Bronchial epithelial cell (primary cell): ENCODE data around the gene PLTP. TPM values are rescaled to one million over a fixed set of nuclear protein-coding genes. Genes with fewer than 3 reads are reported as not detected.

Source experiments
- DNase-seq: peaks from one replicate; pipeline ENCODE4 v3.0.0-alpha.2; 2010; ENCODE audit warnings: low read depth
- FAIRE-seq: peaks from 2 replicates; lab custom pipeline; 2011; peaks lifted over from hg19 to GRCh38; lab: Jason Lieb, UNC
- H3K27me3 ChIP-seq: 2 replicates; pipeline ENCODE4 v1.5.1; 2011; ENCODE audit warnings: low read length; ENCODE audit not compliant: control insufficient read depth, insufficient read depth
- H3K36me3 ChIP-seq: 2 replicates; pipeline ENCODE4 v1.5.1; 2011; ENCODE audit warnings: low read length; ENCODE audit not compliant: control insufficient read depth, insufficient read depth
- H3K4me3 ChIP-seq: 2 replicates; pipeline ENCODE4 v1.5.1; 2011; ENCODE audit warnings: mild to moderate bottlenecking, low read depth, low read length, control low read depth
- CTCF ChIP-seq: IDR thresholded peaks from 2 replicates; pipeline ENCODE4 v1.5.1; 2011; ENCODE audit warnings: mild to moderate bottlenecking, moderate library complexity, low read length, control low read depth, inconsistent platforms; ENCODE audit not compliant: insufficient read depth, severe bottlenecking
- total RNA-seq: library from RNA; depleted of rRNA; stranded (reverse); fragments of >200 nt; gene quantifications from 2 replicates; pipeline ENCODE4 v1.2.1, GENCODE V29; 2014

Gene PLTP
- total RNA-seq, 1 donor from 2014 or later, result 26.9 TPM

DNA sequence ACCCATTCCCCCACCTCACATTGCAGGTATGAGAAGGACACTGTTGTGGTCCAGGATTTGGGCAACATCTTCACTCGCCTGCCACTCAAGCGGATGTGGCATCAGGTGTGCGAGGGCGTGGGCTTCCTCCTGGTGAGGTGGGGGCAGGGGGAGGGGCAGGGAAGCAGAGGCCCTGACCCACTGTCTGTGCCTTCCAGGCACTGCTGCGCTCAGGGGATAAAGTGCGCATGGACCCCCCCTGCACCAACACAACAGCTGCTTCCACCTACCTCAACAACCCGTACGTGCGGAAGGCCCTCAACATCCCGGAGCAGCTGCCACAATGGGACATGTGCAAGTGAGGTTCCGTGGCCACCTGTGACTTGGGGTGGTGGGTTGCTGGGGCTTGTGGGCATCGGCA is 17.2 kb downstream of the PLTP start:
- no peak for TF ChIP-seq CTCF
- no peak overlapping the region for H3K4me3 ChIP-seq
- DNase-seq (no peak), FAIRE-seq (no peak)
- peaks cover 16% of the 10 kb centered on the region for H3K36me3 ChIP-seq
- H3K27me3 ChIP-seq, result no peaks in the 10 kb centered on the region

DNA sequence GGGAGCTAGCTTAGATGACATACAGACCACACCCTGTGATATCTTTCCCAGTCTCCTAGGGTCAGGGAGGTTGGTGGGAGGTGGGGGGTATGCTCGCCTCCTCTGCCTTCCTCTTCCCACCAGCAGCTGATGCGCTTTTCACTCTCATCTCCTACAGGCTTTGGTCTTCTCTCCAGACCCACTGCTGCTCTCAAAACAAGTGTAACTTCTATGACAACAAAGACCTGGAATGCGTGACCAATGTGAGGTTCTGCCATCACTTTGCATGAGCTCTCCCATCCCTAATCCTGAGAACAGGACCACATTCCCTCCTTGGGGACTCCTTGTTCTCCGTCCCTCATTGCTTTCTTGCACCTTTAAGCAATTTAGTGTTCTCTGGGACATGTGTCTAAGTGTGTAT is 18.1 kb downstream of the PLTP start:
- no peak for TF ChIP-seq CTCF
- Histone ChIP-seq H3K36me3 (peaks cover 14% of the 10 kb centered on the region), H3K27me3 (no peaks in the 10 kb centered on the region), H3K4me3 (no peak overlapping the region)
- DNase-seq, result no peak
- FAIRE-seq, result no peak

DNA sequence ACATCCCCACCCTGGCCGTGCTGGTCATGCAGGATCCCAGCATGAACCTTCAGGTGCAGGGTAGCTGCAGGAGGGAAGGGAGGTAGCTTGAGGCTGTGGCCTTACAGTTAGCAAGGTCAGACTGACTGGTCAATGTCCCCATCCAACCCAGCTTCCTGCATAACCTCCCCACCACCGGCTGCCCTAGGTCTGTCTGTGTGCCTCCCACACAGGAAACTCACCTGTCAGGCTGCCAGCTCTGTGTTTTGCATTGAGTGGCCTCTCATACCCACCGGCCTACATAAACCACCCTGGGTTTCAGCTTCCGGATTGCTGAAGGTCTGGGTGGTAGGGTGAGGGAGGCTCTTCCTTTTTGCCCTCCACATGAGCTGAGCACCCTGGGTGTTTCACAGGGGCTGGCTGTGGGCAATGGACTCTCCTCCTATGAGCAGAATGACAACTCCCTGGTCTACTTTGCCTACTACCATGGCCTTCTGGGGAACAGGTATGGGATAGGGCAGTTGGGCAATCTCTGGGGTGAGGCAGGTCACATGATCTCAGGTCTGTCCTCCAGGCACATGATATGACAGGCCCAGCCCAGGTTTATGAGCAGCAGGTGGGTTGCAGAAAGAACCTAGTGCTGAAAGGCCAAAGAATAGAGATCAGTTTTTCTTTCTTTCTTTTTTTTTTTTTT is 19.0 kb downstream of the PLTP start:
- Histone ChIP-seq H3K27me3 (no peaks in the 10 kb centered on the region), H3K4me3 (no peak overlapping the region), H3K36me3 (peaks cover 11% of the 10 kb centered on the region)
- DNase-seq, result peak; percentile 57
- no peak for FAIRE-seq
- no peak for TF ChIP-seq CTCF

GRCh38 chr20:45892049-45892825 is 19.7 kb downstream of the PLTP start:
- H3K4me3 ChIP-seq, result peak overlapping the region; percentile 89
- FAIRE-seq, result no peak
- H3K27me3 ChIP-seq, result no peaks in the 10 kb centered on the region
- peak; percentile 12 for TF ChIP-seq CTCF
- peak; percentile 45 for DNase-seq
- H3K36me3 ChIP-seq, result peaks cover 9% of the 10 kb centered on the region

DNA sequence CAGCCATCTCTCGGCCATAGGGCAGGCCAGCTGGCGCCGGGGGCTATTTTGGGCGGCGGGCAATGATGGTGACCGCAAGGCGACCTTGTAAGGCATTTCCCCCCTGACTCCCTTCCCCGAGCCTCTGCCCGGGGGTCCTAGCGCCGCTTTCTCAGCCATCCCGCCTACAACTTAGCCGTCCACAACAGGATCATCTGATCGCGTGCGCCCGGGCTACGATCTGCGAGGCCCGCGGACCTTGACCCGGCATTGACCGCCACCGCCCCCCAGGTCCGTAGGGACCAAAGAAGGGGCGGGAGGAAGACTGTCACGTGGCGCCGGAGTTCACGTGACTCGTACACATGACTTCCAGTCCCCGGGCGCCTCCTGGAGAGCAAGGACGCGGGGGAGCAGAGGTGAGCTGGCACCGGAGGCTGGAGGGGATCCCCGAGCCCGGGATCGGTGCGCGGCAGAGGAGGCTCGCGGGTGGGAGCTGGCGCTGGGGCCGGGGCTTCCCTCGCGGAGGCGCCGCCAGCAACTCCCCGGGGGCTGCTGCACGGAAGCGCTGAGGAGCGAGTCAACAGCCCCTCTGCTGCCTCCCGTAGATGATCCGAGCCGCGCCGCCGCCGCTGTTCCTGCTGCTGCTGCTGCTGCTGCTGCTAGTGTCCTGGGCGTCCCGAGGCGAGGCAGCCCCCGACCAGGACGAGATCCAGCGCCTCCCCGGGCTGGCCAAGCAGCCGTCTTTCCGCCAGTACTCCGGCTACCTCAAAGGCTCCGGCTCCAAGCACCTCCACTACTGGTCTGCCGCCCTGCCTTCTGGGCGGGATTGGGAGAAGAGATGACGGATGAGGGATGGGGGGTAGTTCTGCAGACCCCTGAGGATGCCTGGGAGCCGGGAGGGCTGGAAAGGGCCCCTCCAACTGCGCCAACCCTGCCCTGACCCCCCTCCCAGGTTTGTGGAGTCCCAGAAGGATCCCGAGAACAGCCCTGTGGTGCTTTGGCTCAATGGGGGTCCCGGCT is 20.7 kb downstream of the PLTP start, which contains the start of the genes CTSA and NEURL2:
CTSA (plus strand) TSS at position 351 of the 999 bp plus-strand sequence; CDS start at position 585, 234 bp downstream.
NEURL2 (minus strand) TSS at position 224 of the 999 bp plus-strand sequence; CDS start at position 7, 217 bp downstream.
- Histone ChIP-seq H3K36me3 (peaks cover 6% of the 10 kb centered on the region), H3K27me3 (no peaks in the 10 kb centered on the region), H3K4me3 (peak within 1 kb of the TSS; percentile 89)
- peak; percentile 62 for DNase-seq
- TF ChIP-seq CTCF, result peak; percentile 16
- no peak for FAIRE-seq
